Fibroblast of villous mesenchyme (primary cell): ENCODE results near the gene SERINC5. TPM values are rescaled to one million over a fixed set of nuclear protein-coding genes. Genes with fewer than 3 reads are reported as not detected.

Experiments
- DNase-seq: peaks from one replicate; pipeline ENCODE4 v3.0.0-alpha.2; 2010; ENCODE audit warnings: low read depth
- H3K4me3 ChIP-seq: 2 replicates; pipeline ENCODE4 v1.5.1; 2011; ENCODE audit warnings: low read depth, mild to moderate bottlenecking, low read length
- total RNA-seq: library from RNA; depleted of rRNA; stranded (reverse); fragments of >200 nt; gene quantifications from 2 replicates; pipeline ENCODE4 v1.2.3, GENCODE V29; 2012
- TF ChIP-seq, protein P1 (sequence below): IDR thresholded peaks from 2 replicates; pipeline ENCODE4 v1.5.1; 2012; ENCODE audit warnings: low read depth, mild to moderate bottlenecking, low read length; ENCODE audit not compliant: insufficient read depth

SERINC5 gene
- total RNA-seq, 1 donor, result 13.8 TPM

DNA sequence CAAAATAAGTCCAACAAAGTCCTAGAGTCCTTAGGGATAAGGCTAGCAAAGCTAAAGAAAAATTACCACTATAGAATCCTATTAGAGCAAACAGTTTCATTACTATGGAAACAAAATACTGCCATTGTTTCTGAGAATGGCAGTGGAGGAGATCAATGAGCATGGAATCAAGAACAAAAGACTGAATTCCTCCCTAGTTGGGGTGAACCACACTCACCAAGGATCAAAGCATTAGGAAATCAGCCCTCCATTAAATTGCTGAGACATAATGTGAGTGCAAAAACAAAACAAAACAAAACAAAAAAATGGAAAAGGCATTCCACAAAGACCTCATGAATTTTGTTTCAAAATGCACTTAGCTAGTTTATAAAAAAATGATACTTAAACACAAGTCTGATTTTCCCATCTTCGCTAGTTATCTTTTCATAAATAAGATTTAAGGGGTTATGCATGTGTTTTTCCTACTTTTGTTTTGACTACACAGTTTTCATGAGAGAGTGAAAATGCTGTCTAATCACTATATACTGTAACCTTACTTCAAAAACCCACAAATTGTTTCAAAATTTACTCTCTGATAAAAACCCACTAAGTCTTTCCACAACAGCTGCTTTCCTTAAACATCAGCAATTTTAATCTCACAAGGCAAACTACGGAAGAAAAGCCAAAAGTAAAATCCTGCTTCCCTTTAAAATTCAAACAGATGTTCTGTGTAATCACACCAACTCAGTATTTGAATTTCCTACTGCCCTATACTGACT lies 9.7 kb downstream of the SERINC5 start:
- TF ChIP-seq, protein P1, sequence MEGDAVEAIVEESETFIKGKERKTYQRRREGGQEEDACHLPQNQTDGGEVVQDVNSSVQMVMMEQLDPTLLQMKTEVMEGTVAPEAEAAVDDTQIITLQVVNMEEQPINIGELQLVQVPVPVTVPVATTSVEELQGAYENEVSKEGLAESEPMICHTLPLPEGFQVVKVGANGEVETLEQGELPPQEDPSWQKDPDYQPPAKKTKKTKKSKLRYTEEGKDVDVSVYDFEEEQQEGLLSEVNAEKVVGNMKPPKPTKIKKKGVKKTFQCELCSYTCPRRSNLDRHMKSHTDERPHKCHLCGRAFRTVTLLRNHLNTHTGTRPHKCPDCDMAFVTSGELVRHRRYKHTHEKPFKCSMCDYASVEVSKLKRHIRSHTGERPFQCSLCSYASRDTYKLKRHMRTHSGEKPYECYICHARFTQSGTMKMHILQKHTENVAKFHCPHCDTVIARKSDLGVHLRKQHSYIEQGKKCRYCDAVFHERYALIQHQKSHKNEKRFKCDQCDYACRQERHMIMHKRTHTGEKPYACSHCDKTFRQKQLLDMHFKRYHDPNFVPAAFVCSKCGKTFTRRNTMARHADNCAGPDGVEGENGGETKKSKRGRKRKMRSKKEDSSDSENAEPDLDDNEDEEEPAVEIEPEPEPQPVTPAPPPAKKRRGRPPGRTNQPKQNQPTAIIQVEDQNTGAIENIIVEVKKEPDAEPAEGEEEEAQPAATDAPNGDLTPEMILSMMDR, result no peak
- H3K4me3 ChIP-seq, result no peak overlapping the region
- DNase-seq, result peak; percentile 93

- no peak for DNase-seq
- TF ChIP-seq, protein P1, result no peak
- no peak overlapping the region for H3K4me3 ChIP-seq
Observed at GRCh38 chr5:80243567-80243966, 12.3 kb downstream of the SERINC5 start.

GRCh38 chr5:80242849-80243248 lies 13.0 kb downstream of the SERINC5 start:
- DNase-seq, result no peak
- no peak overlapping the region for H3K4me3 ChIP-seq
- TF ChIP-seq, protein P1, result no peak

DNA sequence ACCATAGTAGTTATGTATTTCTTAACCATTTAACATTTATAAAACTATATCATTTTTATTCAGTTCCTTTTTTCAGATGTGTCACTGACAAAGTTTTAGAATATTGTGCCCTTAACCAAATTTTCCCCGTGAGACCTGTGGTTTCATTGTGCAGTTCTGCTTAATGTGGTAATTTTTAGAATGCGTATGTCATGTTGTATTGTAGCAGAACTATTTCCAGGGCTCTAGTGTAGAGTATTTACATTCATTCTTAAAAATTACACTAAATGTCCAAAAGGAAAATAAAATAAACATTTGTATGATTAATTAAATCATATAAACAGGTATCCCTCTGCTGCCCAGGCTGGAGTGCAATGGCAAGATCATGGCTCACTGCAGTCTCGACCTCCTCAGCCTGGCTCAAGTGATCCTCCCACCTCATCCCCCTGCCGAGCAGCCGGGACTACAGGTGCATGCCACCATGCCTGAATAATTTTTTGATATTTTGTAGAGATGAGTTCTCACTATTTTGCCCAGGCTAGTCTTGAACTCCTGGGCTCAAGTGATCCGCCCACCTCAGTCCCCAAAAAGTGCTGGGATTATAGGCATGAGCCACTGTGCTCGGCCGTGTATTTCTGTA lies 15.4 kb downstream of the SERINC5 start:
- no peak for DNase-seq
- no peak overlapping the region for H3K4me3 ChIP-seq
- TF ChIP-seq, protein P1, result no peak

DNA sequence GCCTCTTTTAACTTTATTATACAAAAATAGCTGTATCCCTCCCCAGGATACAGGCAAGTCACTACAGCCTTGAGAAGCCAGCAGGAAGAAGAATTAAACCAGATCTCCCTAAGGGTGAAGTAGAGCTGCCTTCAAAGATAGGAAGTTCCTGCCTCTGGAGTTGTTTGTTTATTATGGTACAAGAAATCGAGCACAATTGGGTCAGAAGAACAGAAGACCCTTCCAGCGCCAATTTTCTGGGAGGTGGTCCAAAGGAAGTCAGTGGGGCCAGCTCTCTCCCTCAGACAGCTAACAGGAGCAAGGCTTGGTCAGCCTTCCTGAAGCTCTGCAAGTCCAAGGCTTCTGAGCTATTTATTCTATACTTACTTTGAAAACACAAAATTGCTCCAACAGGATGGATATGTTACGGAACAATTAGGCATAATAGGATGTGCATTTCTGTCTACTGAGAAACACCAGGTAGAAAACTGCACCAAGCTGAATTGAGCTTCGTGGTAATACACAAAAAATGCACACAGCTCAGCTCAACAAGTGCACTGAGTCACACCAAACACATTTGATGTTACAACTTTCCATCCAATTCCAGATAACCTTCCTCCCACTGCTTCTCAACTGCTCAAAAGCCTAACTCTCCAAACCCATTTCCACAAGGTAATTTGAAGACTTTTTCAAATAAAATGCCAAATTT lies 16.0 kb downstream of the SERINC5 start:
- TF ChIP-seq, protein P1, result no peak
- DNase-seq, result no peak
- no peak overlapping the region for H3K4me3 ChIP-seq

DNA sequence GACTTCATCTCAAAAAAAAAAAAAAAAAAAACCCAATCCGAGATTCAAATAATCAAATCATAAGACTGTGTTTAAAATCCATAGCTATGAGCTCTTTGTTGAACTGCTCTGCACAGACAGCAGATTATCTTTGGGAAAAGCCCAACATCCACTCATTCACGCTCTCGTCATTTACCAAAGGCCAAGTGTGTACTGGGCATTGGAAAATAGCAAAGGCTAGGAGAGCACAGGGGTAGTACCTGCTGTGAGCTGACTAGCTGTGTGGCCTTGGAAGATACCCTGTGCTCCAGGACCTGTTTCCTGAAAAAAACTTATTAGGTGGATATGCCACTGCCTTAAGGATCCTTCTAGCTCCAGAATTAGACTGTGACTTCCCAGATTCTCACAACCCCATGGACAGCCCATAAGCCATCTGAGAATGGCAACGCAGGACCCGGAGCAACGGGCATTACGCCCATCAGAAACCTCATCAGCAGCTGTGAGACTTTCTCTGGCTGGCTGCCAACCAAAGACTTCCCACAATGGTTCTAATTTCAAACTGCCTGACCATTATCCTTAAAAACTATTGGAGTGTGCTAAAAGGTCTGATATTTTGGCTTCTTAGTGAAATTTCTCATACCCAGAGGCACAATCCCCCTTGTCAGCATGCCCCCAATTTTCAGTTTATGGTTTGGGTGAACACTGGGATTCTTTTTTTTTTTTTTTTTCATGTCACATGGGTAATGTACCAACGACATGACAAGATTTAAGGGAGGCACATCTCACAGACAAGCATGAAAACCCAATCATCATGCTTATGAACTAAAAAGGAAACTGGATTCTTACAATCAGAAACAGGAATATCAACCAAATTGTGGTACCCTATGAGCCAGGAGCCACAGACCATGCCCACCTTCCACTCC lies 16.8 kb downstream of the SERINC5 start:
- peak; percentile 45 for DNase-seq
- TF ChIP-seq, protein P1, result no peak
- H3K4me3 ChIP-seq, result no peak overlapping the region
